GM12878 (cell line): ENCODE data around the gene C2. TPM values are rescaled to one million over a fixed set of nuclear protein-coding genes. Genes with fewer than 3 reads are reported as not detected.

ENCODE experiments used
- ATAC-seq: fragments of 200-7000 bp; cut with Tn5 transposase; 3 replicates; pipeline ENCODE4 v1.9.1; 2020; ENCODE audit warnings: mild to moderate bottlenecking, moderate library complexity
- BruUV-seq: library from RNA; stranded (reverse); fragments of 400-500 nt; replicated peaks from 2 replicates; lab custom pipeline; 2021; lab: Mats Ljungman, UMichigan
- CTCF ChIA-PET: fragments of 300-600 bp; sonication (Branson Sonifier 250); formaldehyde crosslinking; extraction: SDS; loops from one replicate; lab custom pipeline; 2021; ENCODE audit warnings: inconsistent platforms; lab: Yijun Ruan, JAX
- POLR2A ChIA-PET: fragments of 350-600 bp; formaldehyde crosslinking; extraction: SDS; loops from one replicate; lab custom pipeline; 2021; ENCODE audit warnings: inconsistent platforms; lab: Charles Lee
- RAD21 ChIA-PET: fragments of 300-600 bp; sonication (Branson Sonifier 250); formaldehyde crosslinking; loops from one replicate; lab custom pipeline; 2023; ENCODE audit warnings: antibody characterized with exemption; ENCODE audit not compliant: unreplicated experiment; lab: Charles Lee
- SMC1A ChIA-PET: fragments of 300-600 bp; sonication (Branson Sonifier 250); formaldehyde crosslinking; loops from one replicate; lab custom pipeline; 2023; ENCODE audit not compliant: unreplicated experiment, uncharacterized antibody; lab: Charles Lee
- DNase-seq: peaks from one replicate; pipeline ENCODE4 v3.0.0-alpha.2; 2011; ENCODE audit warnings: low read depth, low spot score
- FAIRE-seq: peaks from 3 replicates; lab custom pipeline; 2011; peaks lifted over from hg19 to GRCh38; lab: Jason Lieb, UNC
- H2AFZ ChIP-seq: 2 replicates; pipeline ENCODE4 v1.6.0; 2011; ENCODE audit warnings: low read depth, low read length, control low read depth; ENCODE audit not compliant: control insufficient read depth
- H3K27ac ChIP-seq: 2 replicates; pipeline ENCODE4 v1.5.1; 2011; ENCODE audit warnings: control low read depth; ENCODE audit not compliant: control insufficient read depth, insufficient read depth
- H3K27me3 ChIP-seq, 2 experiments: replicated peaks in 1 of 2; 2 replicates each; pipeline versions ENCODE4 v1.6.0 to v1.6.1; 2011; ENCODE audit warnings: low read length in 1 of 2; ENCODE audit not compliant: control insufficient read depth in 2 of 2, insufficient read depth in 2 of 2
- H3K36me3 ChIP-seq, 2 experiments: 2 replicates each; pipeline ENCODE4 v1.5.1; 2011; ENCODE audit warnings: low read length in 1 of 2; ENCODE audit not compliant: control insufficient read depth in 2 of 2, insufficient read depth in 2 of 2
- H3K4me1 ChIP-seq: 2 replicates; pipeline ENCODE4 v1.6.1; 2011; ENCODE audit warnings: mild to moderate bottlenecking, low read length, moderate library complexity, mixed read lengths; ENCODE audit not compliant: control insufficient read depth, insufficient read depth
- H3K4me2 ChIP-seq: 2 replicates; pipeline ENCODE4 v1.6.0; 2011; ENCODE audit warnings: control low read depth; ENCODE audit not compliant: control insufficient read depth, insufficient read depth
- H3K4me3 ChIP-seq: fragments of 200-600 bp; sonication (generic); 2 replicates; pipeline ENCODE4 v1.5.1; 2016
- H3K79me2 ChIP-seq: 2 replicates; pipeline ENCODE4 v1.6.0; 2011; ENCODE audit warnings: low read length; ENCODE audit not compliant: control insufficient read depth, insufficient read depth
- H3K9ac ChIP-seq: 2 replicates; pipeline ENCODE4 v1.8.0; 2011; ENCODE audit warnings: low read length, control low read depth, mixed read lengths; ENCODE audit not compliant: control insufficient read depth, insufficient read depth
- H3K9me3 ChIP-seq: replicated peaks from 3 replicates; pipeline ENCODE4 v1.5.1; 2011; ENCODE audit warnings: mild to moderate bottlenecking, low read length; ENCODE audit not compliant: control insufficient read depth, insufficient read depth
- H4K20me1 ChIP-seq: 2 replicates; pipeline ENCODE4 v1.6.0; 2011; ENCODE audit not compliant: control insufficient read depth, insufficient read depth
- DPF2 ChIP-seq: fragments of 450-650 bp; IDR thresholded peaks from 2 replicates; pipeline ENCODE4 v1.6.1; 2017; ENCODE audit warnings: mild to moderate bottlenecking
- EGR1 ChIP-seq, 2 experiments: IDR thresholded peaks; 1 replicate in 1 of 2; 2 replicates in 1 of 2; pipeline ENCODE4 v1.6.1; 2011 to 2012; ENCODE audit warnings: low read depth in 2 of 2, low read length in 2 of 2, borderline replicate concordance in 1 of 2, mild to moderate bottlenecking in 1 of 2, moderate library complexity in 1 of 2
- IRF4 ChIP-seq: IDR thresholded peaks from 2 replicates; pipeline ENCODE4 v1.6.1; 2011; ENCODE audit warnings: low read depth, low read length
- KLF5 ChIP-seq: fragments of 450-650 bp; IDR thresholded peaks from 2 replicates; pipeline ENCODE4 v1.6.1; 2014; ENCODE audit warnings: mild to moderate bottlenecking; ENCODE audit not compliant: partially characterized antibody
- LARP7 ChIP-seq: fragments of 450-650 bp; IDR thresholded peaks from 2 replicates; pipeline ENCODE4 v1.6.1; 2017; ENCODE audit warnings: mild to moderate bottlenecking
- MXI1 ChIP-seq: fragments of 150-350 bp; IDR thresholded peaks from 2 replicates; pipeline ENCODE4 v1.6.1; 2011; ENCODE audit warnings: low read depth, mild to moderate bottlenecking, inconsistent platforms, low read length, improper control_type of control experiment
- MYC ChIP-seq: IDR thresholded peaks from 2 replicates; pipeline ENCODE4 v1.6.1; 2011; ENCODE audit warnings: mild to moderate bottlenecking, low read length, moderate library complexity, inconsistent platforms; ENCODE audit not compliant: insufficient read depth, insufficient replicate concordance, insufficient read length, severe bottlenecking
- NFIC ChIP-seq: IDR thresholded peaks from 2 replicates; pipeline ENCODE4 v1.6.1; 2012; ENCODE audit warnings: low read depth, mild to moderate bottlenecking, inconsistent platforms, low read length, moderate library complexity
- NKRF ChIP-seq: fragments of 450-650 bp; conservative IDR thresholded peaks from 2 replicates; pipeline ENCODE4 v1.6.1; 2017; ENCODE audit warnings: mild to moderate bottlenecking, moderate library complexity
- POLR2A ChIP-seq: IDR thresholded peaks from 2 replicates; pipeline ENCODE4 v1.6.1; 2011; ENCODE audit warnings: low read depth, mild to moderate bottlenecking, low read length
- POLR2AphosphoS2 ChIP-seq: IDR thresholded peaks from 2 replicates; pipeline ENCODE4 v1.6.1; 2011; ENCODE audit warnings: low read depth, mild to moderate bottlenecking, low read length, improper control_type of control experiment, moderate library complexity
- POU2F2 ChIP-seq: IDR thresholded peaks from 3 replicates; pipeline ENCODE4 v1.6.1; 2011; ENCODE audit warnings: low read depth, mild to moderate bottlenecking, low read length, borderline replicate concordance
- RUNX3 ChIP-seq: IDR thresholded peaks from 2 replicates; pipeline ENCODE4 v1.6.1; 2012; ENCODE audit warnings: low read length, inconsistent platforms
- SIN3A ChIP-seq: IDR thresholded peaks from 2 replicates; pipeline ENCODE4 v1.6.1; 2012; ENCODE audit warnings: low read depth, low read length, improper control_type of control experiment
- SMAD1 ChIP-seq: fragments of 450-650 bp; IDR thresholded peaks from 2 replicates; pipeline ENCODE4 v1.6.1; 2018; ENCODE audit warnings: mild to moderate bottlenecking, low read depth; ENCODE audit not compliant: partially characterized antibody
- SMAD5 ChIP-seq: IDR thresholded peaks from 2 replicates; pipeline ENCODE4 v1.6.1; 2016; ENCODE audit warnings: antibody characterized with exemption, low read depth
- SMARCA5 ChIP-seq: fragments of 450-650 bp; IDR thresholded peaks from 2 replicates; pipeline ENCODE4 v1.6.1; 2017; ENCODE audit warnings: mild to moderate bottlenecking
- SP1 ChIP-seq: IDR thresholded peaks from one replicate; pipeline ENCODE4 v1.6.1; 2011; ENCODE audit warnings: low read depth, low read length
- STAT1 ChIP-seq: fragments of 450-650 bp; conservative IDR thresholded peaks from 2 replicates; pipeline ENCODE4 v1.6.1; 2014; ENCODE audit warnings: antibody characterized with exemption, mild to moderate bottlenecking
- TCF12 ChIP-seq: IDR thresholded peaks from 2 replicates; pipeline ENCODE4 v1.6.1; 2011; ENCODE audit warnings: low read depth, mild to moderate bottlenecking, low read length
- TCF3 ChIP-seq: IDR thresholded peaks from 2 replicates; pipeline ENCODE4 v1.6.1; 2012; ENCODE audit warnings: low read depth, mild to moderate bottlenecking, low read length, borderline replicate concordance; ENCODE audit not compliant: insufficient read depth
- YY1 ChIP-seq: IDR thresholded peaks from 2 replicates; pipeline ENCODE4 v1.6.1; 2011; ENCODE audit warnings: low read depth, mild to moderate bottlenecking, low read length
- ZNF207 ChIP-seq: fragments of 450-650 bp; IDR thresholded peaks from 2 replicates; pipeline ENCODE4 v1.6.1; 2014; ENCODE audit warnings: antibody characterized with exemption, mild to moderate bottlenecking, borderline replicate concordance
- ZNF622 ChIP-seq: fragments of 450-650 bp; IDR thresholded peaks from 2 replicates; pipeline ENCODE4 v1.6.1; 2017; ENCODE audit warnings: mild to moderate bottlenecking, inconsistent platforms
- ZZZ3 ChIP-seq: IDR thresholded peaks from 2 replicates; pipeline ENCODE4 v1.6.1; 2011; ENCODE audit warnings: low read depth; ENCODE audit not compliant: control insufficient read depth, insufficient read length
- WGBS: methylation state at CpG from one replicate; pipeline ENCODE4 v1.1.6; 2016; ENCODE audit warnings: low lambda C conversion rate; ENCODE audit not compliant: insufficient replicate concordance, insufficient coverage; ENCODE audit errors: missing lambda C conversion rate; 5-methylcytosine and 5-hydroxymethylcytosine counted together
- in situ Hi-C: fragments of 300-500 bp; cut with MboI; formaldehyde crosslinking; loops from 9 replicates; pipeline ENCODE4 v1.14.3; 2018; ENCODE audit warnings: mixed read lengths
- intact Hi-C: fragments of 100-400 bp; cut with micrococcal nuclease; formaldehyde crosslinking; loops from one replicate; pipeline ENCODE4 v1.14.2; 2022; ENCODE audit not compliant: unreplicated experiment
- polyA plus RNA-seq, 11 experiments: library from polyadenylated mRNA; depleted of rRNA in 4 of 11; unstranded in 6 of 11; stranded (reverse) in 5 of 11; fragments of >200 nt; fragmentation: Nextera tagmentation in 4 of 11; fragmentation: Illumina TruSeq in 1 of 11; extraction: Ambion mirVana in 4 of 11; extraction: Trizol in 1 of 11; gene quantifications; 1 replicate in 1 of 11; 2 replicates in 10 of 11; pipeline versions ENCODE4 v1.2.1 to v1.2.3, GENCODE V29; 2011 to 2016; ENCODE audit warnings: inconsistent platforms in 2 of 11, missing spikeins in 2 of 11, low read depth in 1 of 11
- total RNA-seq, 4 experiments: library from RNA; depleted of rRNA in 3 of 4; stranded (reverse); fragments of >200 nt in 3 of 4; fragmentation: Illumina TruSeq in 1 of 4; extraction: Trizol in 1 of 4; gene quantifications; 2 replicates each; pipeline versions ENCODE4 v1.2.1 to v1.2.3, GENCODE V29; 2013 to 2021

C2 gene
- total and polyA plus RNA-seq, 10 of the 15 experiments (the other 5 are each of a cell fraction or from before 2014, with no cell fraction given): 0.06 to 0.97 (median 0.21) TPM; not detected in 5

GRCh38 chr6:31901953-31902643 is 25.4 kb upstream of the C2 start, which contains the start of gene ZBTB12:
Gene ZBTB12 (minus strand): TSS chr6:31902086. CDS start chr6:31901305, 781 bp downstream.
- DNase-seq: peak; percentile 73
- H3K4me2 ChIP-seq: peak within 1 kb of the TSS; percentile 94
- no peaks in the 10 kb centered on the region for H3K27me3 ChIP-seq
- no peaks in the 10 kb centered on the region for H4K20me1 ChIP-seq
- no peaks in the 10 kb centered on the region for H3K9me3 ChIP-seq
- intact Hi-C loops (loop anchor here (10.0 kb wide), 1 partner anchor 357 kb away; the partner anchor contains the start of genes ATP6V1G2, DDX39B and NFKBIL1), in situ Hi-C loops (no loop called here)
- peak; percentile 77 for FAIRE-seq
- peak within 1 kb of the TSS; percentile 91 for H2AFZ ChIP-seq
- no peaks in the 10 kb centered on the region; a peak in 1 of 4 replicates for H3K36me3 ChIP-seq
- H3K4me3 ChIP-seq: peak within 1 kb of the TSS; percentile 89
- peak within 1 kb of the TSS; percentile 49 for H3K27ac ChIP-seq
- peak; percentile 81 for ATAC-seq
- ChIA-PET CTCF (interaction anchor here (1.2 to 1.7 kb wide), 2 partner anchors 20 to 50 kb away, joined by 3 to 4 read pairs; no protein-coding TSS in a partner anchor), POLR2A (interaction anchor here (0.6 to 1.9 kb wide), 5 partner anchors 39 to 360 kb away, joined by 3 to 8 read pairs (median 5); partner anchors contain the start of genes ABHD16A, DXO, GPSM3 and NEU1), RAD21 (interaction anchor here (0.7 kb wide), 1 partner anchor 21 kb away, joined by 5 read pairs; no protein-coding TSS in a partner anchor), SMC1A (interaction anchor here (0.7 to 1.3 kb wide), 4 partner anchors 12 to 70 kb away, joined by 3 to 4 read pairs (median 3); partner anchors contain the start of gene DXO)
- peaks cover 11% of the 10 kb centered on the region for H3K4me1 ChIP-seq
- H3K79me2 ChIP-seq: peaks cover 7% of the 10 kb centered on the region
- peak within 1 kb of the TSS; percentile 63 for H3K9ac ChIP-seq
- no TSS peak for BruUV-seq
- WGBS: under 1% methylated on average over 50 of the region's 77 CpGs
- TF ChIP-seq NKRF (peak; percentile 54), STAT1 (peak; percentile 88; the same call in 1 of the 2 replicates), SP1 (peak; percentile 23), YY1 (0 out of 2 replicates have a peak, but pooled peaks have one; percentile 26), TCF3 (peak; percentile 86), SMARCA5 (peak; percentile 63; the same call in 1 of the 2 replicates), MYC (peak; percentile 58), SMAD5 (no peak), POU2F2 (no peak), POLR2A (peak; percentile 72), MXI1 (peak; percentile 61), ZNF207 (peak; percentile 83; the same call in 1 of the 2 replicates), SIN3A (0 out of 2 replicates have a peak, but pooled peaks have one; percentile 41), SMAD1 (no peak), DPF2 (peak; percentile 85), ZNF622 (no peak), LARP7 (peak; percentile 74; the same call in 1 of the 2 replicates), KLF5 (peak; percentile 72), TCF12 (peak; percentile 64; the same call in 1 of the 2 replicates), POLR2AphosphoS2 (peak; percentile 62; the same call in 1 of the 2 replicates), ZZZ3 (no peak), IRF4 (0 out of 2 replicates have a peak, but pooled peaks have one; percentile 14), NFIC (no peak), EGR1 (IDR thresholded peaks at IDR 0.05; ENCODE audit: borderline replicate concordance in 1 of 2, low read depth in 2 of 2, low read length in 2 of 2) (peak; percentile 53 to 99), RUNX3 (peak; percentile 61)
